GM21381 (cell line): ENCODE measurements around the gene TRMT11.
"Not testable (repeated sequence)": the region's sequence is repeated elsewhere in the genome, so short reads cannot be mapped to it uniquely, and the experiment has no call there.

Source experiments
- ATAC-seq: cut with Tn5 transposase; IDR thresholded peaks from one replicate; pipeline ENCODE4 v1.9.1; 2021; ENCODE audit warnings: mild to moderate bottlenecking, moderate library complexity; ENCODE audit not compliant: unreplicated experiment

Gene TRMT11

GRCh38 chr6:125955973-125956372, 30.4 kb upstream of the TRMT11 start:
- ATAC-seq: no peak

GRCh38 chr6:125956506-125957390, 29.6 kb upstream of the TRMT11 start, which contains the start of gene HINT3:
Gene HINT3, plus strand, starts transcription at chr6:125956770. Its CDS starts 208 bp downstream, at chr6:125956978.
- ATAC-seq: peak; percentile 87

- ATAC-seq: no peak
Observed at GRCh38 chr6:125957391-125957693, 29.0 kb upstream of the TRMT11 start.

- no peak for ATAC-seq
Observed at GRCh38 chr6:125957845-125958244, 28.5 kb upstream of the TRMT11 start.

- no peak for ATAC-seq
Observed at GRCh38 chr6:125959041-125959440, 27.3 kb upstream of the TRMT11 start.

- no peak for ATAC-seq
Observed at GRCh38 chr6:125961117-125961516, 25.2 kb upstream of the TRMT11 start.

- no peak for ATAC-seq
Observed at GRCh38 chr6:125962900-125963497, 23.3 kb upstream of the TRMT11 start.

- no peak for ATAC-seq
Observed at GRCh38 chr6:125963817-125964216, 22.5 kb upstream of the TRMT11 start.

GRCh38 chr6:125966569-125966968, 19.8 kb upstream of the TRMT11 start:
- ATAC-seq: no peak

- ATAC-seq: no peak
Observed at GRCh38 chr6:125968493-125968892, 17.8 kb upstream of the TRMT11 start.

- no peak for ATAC-seq
Observed at GRCh38 chr6:125970760-125971159, 15.6 kb upstream of the TRMT11 start.

GRCh38 chr6:125972478-125972877, 13.9 kb upstream of the TRMT11 start:
- not testable (repeated sequence) for ATAC-seq

GRCh38 chr6:125974214-125974866, 12.0 kb upstream of the TRMT11 start:
- peak; percentile 88 for ATAC-seq

GRCh38 chr6:125979101-125979500, 7.2 kb upstream of the TRMT11 start:
- ATAC-seq: no peak

GRCh38 chr6:125981571-125982185, 4.7 kb upstream of the TRMT11 start:
- no peak for ATAC-seq

GRCh38 chr6:125983246-125983945, 2.9 kb upstream of the TRMT11 start:
- no peak for ATAC-seq

GRCh38 chr6:125984311-125984710, 2.0 kb upstream of the TRMT11 start:
- no peak for ATAC-seq

- no peak for ATAC-seq
Observed at GRCh38 chr6:125985522-125985921, 818 bp upstream of the TRMT11 start.

GRCh38 chr6:125985979-125986300, 400 bp upstream of the TRMT11 start:
- ATAC-seq: no peak

- ATAC-seq: peak; percentile 35
Observed at GRCh38 chr6:125987026-125987617, 782 bp downstream of the TRMT11 start.

GRCh38 chr6:125988280-125988679, 1.9 kb downstream of the TRMT11 start:
- ATAC-seq: no peak
